HepG2 (cell line): ENCODE measurements around the gene NDST1. TPM values are rescaled to one million over a fixed set of nuclear protein-coding genes. Genes with fewer than 3 reads are reported as not detected.

Experiments
- HOXA3 ChIP-seq: sonication (generic); formaldehyde crosslinking; IDR thresholded peaks from 2 replicates; pipeline ENCODE4 v1.5.0; 2020; ENCODE audit warnings: missing genetic modification reagents
- IRF9 ChIP-seq: sonication (generic); formaldehyde crosslinking; IDR thresholded peaks from 2 replicates; pipeline ENCODE4 v1.8.0; 2022; ENCODE audit warnings: missing genetic modification reagents, mild to moderate bottlenecking, borderline replicate concordance
- KDM4B ChIP-seq: sonication (generic); formaldehyde crosslinking; IDR thresholded peaks from 2 replicates; pipeline ENCODE4 v1.4.0; 2020; ENCODE audit warnings: missing genetic modification reagents
- RBM22 ChIP-seq: fragments of 200-400 bp; formaldehyde crosslinking; optimal IDR thresholded peaks from 2 replicates; pipeline ENCODE3; 2017; ENCODE audit warnings: mild to moderate bottlenecking, low read length, moderate library complexity
- TBX2 ChIP-seq: sonication (generic); formaldehyde crosslinking; IDR thresholded peaks from 2 replicates; pipeline ENCODE4 v1.5.0; 2020; ENCODE audit warnings: missing genetic modification reagents, mild to moderate bottlenecking, borderline replicate concordance
- ZMYM4 ChIP-seq: sonication (generic); formaldehyde crosslinking; IDR thresholded peaks from 2 replicates; pipeline ENCODE4 v1.8.1; 2023; ENCODE audit warnings: mild to moderate bottlenecking, missing genetic modification reagents
- ZNF225 ChIP-seq: sonication (generic); formaldehyde crosslinking; IDR thresholded peaks from 2 replicates; pipeline ENCODE4 v1.4.0; 2020; ENCODE audit warnings: mild to moderate bottlenecking, missing genetic modification reagents
- ZNF331 ChIP-seq: sonication (generic); formaldehyde crosslinking; IDR thresholded peaks from 2 replicates; pipeline ENCODE4 v1.4.0; 2020; ENCODE audit warnings: missing genetic modification reagents
- ZNF784 ChIP-seq: sonication (generic); formaldehyde crosslinking; IDR thresholded peaks from 2 replicates; pipeline ENCODE4 v1.5.1; 2020; ENCODE audit warnings: missing genetic modification reagents, mild to moderate bottlenecking, borderline replicate concordance
- ZSCAN25 ChIP-seq: sonication (generic); formaldehyde crosslinking; IDR thresholded peaks from 2 replicates; pipeline ENCODE4 v1.8.0; 2022; ENCODE audit warnings: mild to moderate bottlenecking, missing genetic modification reagents
- polyA plus RNA-seq, 8 experiments: library from polyadenylated mRNA; depleted of rRNA in 3 of 8; stranded (reverse) in 7 of 8; unstranded in 1 of 8; fragments of >200 nt; fragmentation: Illumina TruSeq in 4 of 8; extraction: Trizol in 4 of 8; gene quantifications; 2 replicates each; pipeline versions ENCODE4 v1.2.1 to v1.2.3, GENCODE V29; 2011 to 2016; ENCODE audit warnings: low read depth in 4 of 8, missing spikeins in 1 of 8, mixed read lengths in 1 of 8; ENCODE audit not compliant: insufficient read depth in 1 of 8
- total RNA-seq, 5 experiments: library from RNA; depleted of rRNA; stranded (reverse); fragments of >200 nt; fragmentation: Illumina TruSeq; extraction: Trizol; gene quantifications; 2 replicates each; pipeline ENCODE4 v1.2.3, GENCODE V29; 2016; ENCODE audit warnings: low read depth in 1 of 5
- TF ChIP-seq, protein P1 (sequence below): sonication (generic); formaldehyde crosslinking; IDR thresholded peaks from 2 replicates; pipeline ENCODE4 v1.4.0; 2020; ENCODE audit warnings: missing genetic modification reagents, borderline replicate concordance
- TF ChIP-seq, protein P2 (sequence below): IDR thresholded peaks from 2 replicates; pipeline ENCODE4 v1.6.1; 2016; ENCODE audit warnings: missing compliant biosample characterization, missing genetic modification reagents, borderline replicate concordance
- TF ChIP-seq, protein P3 (sequence below): sonication (generic); formaldehyde crosslinking; IDR thresholded peaks from 2 replicates; pipeline ENCODE4 v1.5.0; 2020; ENCODE audit warnings: missing genetic modification reagents
- TF ChIP-seq, protein P4 (sequence below): IDR thresholded peaks from 2 replicates; pipeline ENCODE4 v1.6.1; 2016; ENCODE audit warnings: mild to moderate bottlenecking
- TF ChIP-seq, protein P5 (sequence below): sonication (generic); formaldehyde crosslinking; IDR thresholded peaks from 2 replicates; pipeline ENCODE4 v1.4.0; 2020; ENCODE audit warnings: mild to moderate bottlenecking, missing genetic modification reagents
- TF ChIP-seq, protein P6 (sequence below): sonication (generic); formaldehyde crosslinking; IDR thresholded peaks from 2 replicates; pipeline ENCODE4 v1.5.0; 2020; ENCODE audit warnings: missing genetic modification reagents

Gene NDST1
- total and polyA plus RNA-seq, 2 of the 13 experiments (the other 11 are each of a cell fraction or from before 2014, with no cell fraction given), result 23.8 to 26.2 TPM

DNA sequence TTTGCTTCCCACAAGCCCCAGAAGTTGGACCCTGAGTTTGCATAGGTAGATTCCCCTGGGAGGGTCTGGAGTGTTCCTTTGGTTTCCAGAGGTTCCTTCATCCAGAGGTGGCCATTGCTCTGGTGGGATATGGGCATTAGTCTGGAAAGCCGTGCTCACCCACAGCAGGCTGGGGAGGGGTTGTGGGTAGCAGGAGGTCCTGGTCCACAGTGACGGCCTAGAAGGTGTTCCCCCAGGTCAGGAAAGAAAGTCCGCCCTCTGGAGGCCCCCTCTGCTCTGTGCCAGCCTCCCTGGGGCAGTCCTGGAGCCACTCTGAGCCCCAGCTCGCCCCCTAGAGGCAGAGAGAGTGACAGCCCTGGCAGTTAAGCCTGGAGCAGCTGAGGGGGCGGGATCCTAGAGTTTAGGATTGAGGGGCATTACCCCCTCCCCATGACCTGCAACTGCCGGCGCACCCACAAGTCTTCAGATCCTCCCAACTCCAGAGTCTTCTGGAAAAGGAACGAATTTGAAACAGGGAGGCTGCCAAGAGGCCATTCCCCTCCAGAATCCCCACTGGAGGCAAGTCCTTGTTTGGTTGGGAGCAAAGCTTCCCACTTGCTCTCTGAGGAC is 36.8 kb downstream of the NDST1 start (continued):
- TF ChIP-seq, protein P1, sequence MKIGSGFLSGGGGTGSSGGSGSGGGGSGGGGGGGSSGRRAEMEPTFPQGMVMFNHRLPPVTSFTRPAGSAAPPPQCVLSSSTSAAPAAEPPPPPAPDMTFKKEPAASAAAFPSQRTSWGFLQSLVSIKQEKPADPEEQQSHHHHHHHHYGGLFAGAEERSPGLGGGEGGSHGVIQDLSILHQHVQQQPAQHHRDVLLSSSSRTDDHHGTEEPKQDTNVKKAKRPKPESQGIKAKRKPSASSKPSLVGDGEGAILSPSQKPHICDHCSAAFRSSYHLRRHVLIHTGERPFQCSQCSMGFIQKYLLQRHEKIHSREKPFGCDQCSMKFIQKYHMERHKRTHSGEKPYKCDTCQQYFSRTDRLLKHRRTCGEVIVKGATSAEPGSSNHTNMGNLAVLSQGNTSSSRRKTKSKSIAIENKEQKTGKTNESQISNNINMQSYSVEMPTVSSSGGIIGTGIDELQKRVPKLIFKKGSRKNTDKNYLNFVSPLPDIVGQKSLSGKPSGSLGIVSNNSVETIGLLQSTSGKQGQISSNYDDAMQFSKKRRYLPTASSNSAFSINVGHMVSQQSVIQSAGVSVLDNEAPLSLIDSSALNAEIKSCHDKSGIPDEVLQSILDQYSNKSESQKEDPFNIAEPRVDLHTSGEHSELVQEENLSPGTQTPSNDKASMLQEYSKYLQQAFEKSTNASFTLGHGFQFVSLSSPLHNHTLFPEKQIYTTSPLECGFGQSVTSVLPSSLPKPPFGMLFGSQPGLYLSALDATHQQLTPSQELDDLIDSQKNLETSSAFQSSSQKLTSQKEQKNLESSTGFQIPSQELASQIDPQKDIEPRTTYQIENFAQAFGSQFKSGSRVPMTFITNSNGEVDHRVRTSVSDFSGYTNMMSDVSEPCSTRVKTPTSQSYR (CRISPR knock-in tag), result no peak
- TF ChIP-seq, protein P2, sequence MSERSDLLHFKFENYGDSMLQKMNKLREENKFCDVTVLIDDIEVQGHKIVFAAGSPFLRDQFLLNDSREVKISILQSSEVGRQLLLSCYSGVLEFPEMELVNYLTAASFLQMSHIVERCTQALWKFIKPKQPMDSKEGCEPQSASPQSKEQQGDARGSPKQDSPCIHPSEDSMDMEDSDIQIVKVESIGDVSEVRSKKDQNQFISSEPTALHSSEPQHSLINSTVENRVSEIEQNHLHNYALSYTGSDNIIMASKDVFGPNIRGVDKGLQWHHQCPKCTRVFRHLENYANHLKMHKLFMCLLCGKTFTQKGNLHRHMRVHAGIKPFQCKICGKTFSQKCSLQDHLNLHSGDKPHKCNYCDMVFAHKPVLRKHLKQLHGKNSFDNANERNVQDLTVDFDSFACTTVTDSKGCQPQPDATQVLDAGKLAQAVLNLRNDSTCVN, result peak; percentile 65; the same call in 1 of the 2 replicates
- TF ChIP-seq, protein P3, sequence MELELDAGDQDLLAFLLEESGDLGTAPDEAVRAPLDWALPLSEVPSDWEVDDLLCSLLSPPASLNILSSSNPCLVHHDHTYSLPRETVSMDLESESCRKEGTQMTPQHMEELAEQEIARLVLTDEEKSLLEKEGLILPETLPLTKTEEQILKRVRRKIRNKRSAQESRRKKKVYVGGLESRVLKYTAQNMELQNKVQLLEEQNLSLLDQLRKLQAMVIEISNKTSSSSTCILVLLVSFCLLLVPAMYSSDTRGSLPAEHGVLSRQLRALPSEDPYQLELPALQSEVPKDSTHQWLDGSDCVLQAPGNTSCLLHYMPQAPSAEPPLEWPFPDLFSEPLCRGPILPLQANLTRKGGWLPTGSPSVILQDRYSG (CRISPR knock-in tag), result no peak
- peak; percentile 16; the same call in 1 of the 2 replicates for TF ChIP-seq HOXA3 (CRISPR knock-in tag)
- peak; percentile 44; the same call in 1 of the 2 replicates for TF ChIP-seq ZNF331 (CRISPR knock-in tag)
- peak; percentile 53 for TF ChIP-seq RBM22
- TF ChIP-seq, protein P4, sequence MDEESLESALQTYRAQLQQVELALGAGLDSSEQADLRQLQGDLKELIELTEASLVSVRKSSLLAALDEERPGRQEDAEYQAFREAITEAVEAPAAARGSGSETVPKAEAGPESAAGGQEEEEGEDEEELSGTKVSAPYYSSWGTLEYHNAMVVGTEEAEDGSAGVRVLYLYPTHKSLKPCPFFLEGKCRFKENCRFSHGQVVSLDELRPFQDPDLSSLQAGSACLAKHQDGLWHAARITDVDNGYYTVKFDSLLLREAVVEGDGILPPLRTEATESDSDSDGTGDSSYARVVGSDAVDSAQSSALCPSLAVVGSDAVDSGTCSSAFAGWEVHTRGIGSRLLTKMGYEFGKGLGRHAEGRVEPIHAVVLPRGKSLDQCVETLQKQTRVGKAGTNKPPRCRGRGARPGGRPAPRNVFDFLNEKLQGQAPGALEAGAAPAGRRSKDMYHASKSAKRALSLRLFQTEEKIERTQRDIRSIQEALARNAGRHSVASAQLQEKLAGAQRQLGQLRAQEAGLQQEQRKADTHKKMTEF (CRISPR knock-in tag), result 0 out of 2 replicates have a peak, but pooled peaks have one; percentile 24
- peak; percentile 63; the same call in 1 of the 2 replicates for TF ChIP-seq KDM4B (CRISPR knock-in tag)
- TF ChIP-seq ZSCAN25 (CRISPR knock-in tag), result peak; percentile 60; the same call in 1 of the 2 replicates
- 0 out of 2 replicates have a peak, but pooled peaks have one; percentile 34 for TF ChIP-seq IRF9 (CRISPR knock-in tag)
- 0 out of 2 replicates have a peak, but pooled peaks have one; percentile 80 for TF ChIP-seq ZNF225
- TF ChIP-seq, protein P5, sequence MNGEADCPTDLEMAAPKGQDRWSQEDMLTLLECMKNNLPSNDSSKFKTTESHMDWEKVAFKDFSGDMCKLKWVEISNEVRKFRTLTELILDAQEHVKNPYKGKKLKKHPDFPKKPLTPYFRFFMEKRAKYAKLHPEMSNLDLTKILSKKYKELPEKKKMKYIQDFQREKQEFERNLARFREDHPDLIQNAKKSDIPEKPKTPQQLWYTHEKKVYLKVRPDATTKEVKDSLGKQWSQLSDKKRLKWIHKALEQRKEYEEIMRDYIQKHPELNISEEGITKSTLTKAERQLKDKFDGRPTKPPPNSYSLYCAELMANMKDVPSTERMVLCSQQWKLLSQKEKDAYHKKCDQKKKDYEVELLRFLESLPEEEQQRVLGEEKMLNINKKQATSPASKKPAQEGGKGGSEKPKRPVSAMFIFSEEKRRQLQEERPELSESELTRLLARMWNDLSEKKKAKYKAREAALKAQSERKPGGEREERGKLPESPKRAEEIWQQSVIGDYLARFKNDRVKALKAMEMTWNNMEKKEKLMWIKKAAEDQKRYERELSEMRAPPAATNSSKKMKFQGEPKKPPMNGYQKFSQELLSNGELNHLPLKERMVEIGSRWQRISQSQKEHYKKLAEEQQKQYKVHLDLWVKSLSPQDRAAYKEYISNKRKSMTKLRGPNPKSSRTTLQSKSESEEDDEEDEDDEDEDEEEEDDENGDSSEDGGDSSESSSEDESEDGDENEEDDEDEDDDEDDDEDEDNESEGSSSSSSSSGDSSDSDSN (CRISPR knock-in tag), result peak; percentile 71
- TF ChIP-seq ZMYM4 (CRISPR knock-in tag), result peak; percentile 79
- TF ChIP-seq TBX2 (CRISPR knock-in tag), result peak; percentile 79
- TF ChIP-seq, protein P6, sequence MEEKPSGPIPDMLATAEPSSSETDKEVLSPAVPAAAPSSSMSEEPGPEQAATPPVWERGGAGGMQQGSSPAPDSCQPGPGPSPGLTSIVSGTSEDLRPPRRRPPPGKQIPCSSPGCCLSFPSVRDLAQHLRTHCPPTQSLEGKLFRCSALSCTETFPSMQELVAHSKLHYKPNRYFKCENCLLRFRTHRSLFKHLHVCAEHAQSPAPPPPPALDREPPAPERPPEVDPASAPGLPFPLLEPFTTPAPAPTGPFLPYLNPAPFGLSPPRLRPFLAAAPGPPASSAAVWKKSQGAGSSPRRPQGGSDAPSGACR (CRISPR knock-in tag), result peak; percentile 78
- no peak for TF ChIP-seq ZNF784 (CRISPR knock-in tag)
